Measurements from ENCODE around the gene OOSP2.

GRCh38 chr11:60080535-60080934 lies 40.3 kb downstream of the OOSP2 start:
- TF ChIP-seq POLR2A (IDR thresholded peaks at IDR 0.05) = no peak
- TF ChIP-seq, protein P1, sequence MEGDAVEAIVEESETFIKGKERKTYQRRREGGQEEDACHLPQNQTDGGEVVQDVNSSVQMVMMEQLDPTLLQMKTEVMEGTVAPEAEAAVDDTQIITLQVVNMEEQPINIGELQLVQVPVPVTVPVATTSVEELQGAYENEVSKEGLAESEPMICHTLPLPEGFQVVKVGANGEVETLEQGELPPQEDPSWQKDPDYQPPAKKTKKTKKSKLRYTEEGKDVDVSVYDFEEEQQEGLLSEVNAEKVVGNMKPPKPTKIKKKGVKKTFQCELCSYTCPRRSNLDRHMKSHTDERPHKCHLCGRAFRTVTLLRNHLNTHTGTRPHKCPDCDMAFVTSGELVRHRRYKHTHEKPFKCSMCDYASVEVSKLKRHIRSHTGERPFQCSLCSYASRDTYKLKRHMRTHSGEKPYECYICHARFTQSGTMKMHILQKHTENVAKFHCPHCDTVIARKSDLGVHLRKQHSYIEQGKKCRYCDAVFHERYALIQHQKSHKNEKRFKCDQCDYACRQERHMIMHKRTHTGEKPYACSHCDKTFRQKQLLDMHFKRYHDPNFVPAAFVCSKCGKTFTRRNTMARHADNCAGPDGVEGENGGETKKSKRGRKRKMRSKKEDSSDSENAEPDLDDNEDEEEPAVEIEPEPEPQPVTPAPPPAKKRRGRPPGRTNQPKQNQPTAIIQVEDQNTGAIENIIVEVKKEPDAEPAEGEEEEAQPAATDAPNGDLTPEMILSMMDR (IDR thresholded peaks at IDR 0.05) = no peak
- no peak for TF ChIP-seq EP300 (IDR thresholded peaks at IDR 0.05)
- TF ChIP-seq POLR2AphosphoS5 (IDR thresholded peaks at IDR 0.05) = no peak

Data from sigmoid colon (tissue), 4 donors.